ENCODE data around the gene CUL2.

DNA sequence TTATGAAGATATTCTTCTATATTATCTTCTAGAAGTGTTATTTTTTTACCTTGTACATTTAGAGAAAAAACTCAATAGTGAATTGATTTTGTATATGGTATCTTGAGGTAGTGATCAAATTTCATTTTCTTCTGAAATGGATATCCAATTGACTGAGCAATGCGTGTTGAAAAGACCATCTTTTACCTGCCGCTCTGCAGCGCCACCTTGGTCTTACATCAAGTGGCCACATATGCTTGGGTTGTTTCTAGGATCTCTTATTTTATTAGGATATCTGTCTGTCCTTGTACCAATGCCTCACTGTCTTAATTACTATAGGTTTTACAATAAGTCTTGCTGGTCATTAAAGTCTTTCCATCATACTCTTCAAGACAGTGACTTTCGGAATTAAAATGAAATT is 53.0 kb downstream of the CUL2 start:
- TF ChIP-seq RAD21 (IDR thresholded peaks at IDR 0.05; ENCODE audit: low read length) (no peak), CEBPB (IDR thresholded peaks at IDR 0.05; ENCODE audit: low read depth, low read length) (no peak), POLR2A (IDR thresholded peaks at IDR 0.05; ENCODE audit: low read depth, low read length) (no peak), MXI1 (IDR thresholded peaks at IDR 0.05; ENCODE audit: borderline replicate concordance, low read depth, low read length) (no peak), MAFK (IDR thresholded peaks at IDR 0.05; ENCODE audit: low read depth, low read length) (no peak)
- TF ChIP-seq, protein P1, sequence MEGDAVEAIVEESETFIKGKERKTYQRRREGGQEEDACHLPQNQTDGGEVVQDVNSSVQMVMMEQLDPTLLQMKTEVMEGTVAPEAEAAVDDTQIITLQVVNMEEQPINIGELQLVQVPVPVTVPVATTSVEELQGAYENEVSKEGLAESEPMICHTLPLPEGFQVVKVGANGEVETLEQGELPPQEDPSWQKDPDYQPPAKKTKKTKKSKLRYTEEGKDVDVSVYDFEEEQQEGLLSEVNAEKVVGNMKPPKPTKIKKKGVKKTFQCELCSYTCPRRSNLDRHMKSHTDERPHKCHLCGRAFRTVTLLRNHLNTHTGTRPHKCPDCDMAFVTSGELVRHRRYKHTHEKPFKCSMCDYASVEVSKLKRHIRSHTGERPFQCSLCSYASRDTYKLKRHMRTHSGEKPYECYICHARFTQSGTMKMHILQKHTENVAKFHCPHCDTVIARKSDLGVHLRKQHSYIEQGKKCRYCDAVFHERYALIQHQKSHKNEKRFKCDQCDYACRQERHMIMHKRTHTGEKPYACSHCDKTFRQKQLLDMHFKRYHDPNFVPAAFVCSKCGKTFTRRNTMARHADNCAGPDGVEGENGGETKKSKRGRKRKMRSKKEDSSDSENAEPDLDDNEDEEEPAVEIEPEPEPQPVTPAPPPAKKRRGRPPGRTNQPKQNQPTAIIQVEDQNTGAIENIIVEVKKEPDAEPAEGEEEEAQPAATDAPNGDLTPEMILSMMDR (conservative IDR thresholded peaks at IDR 0.05; ENCODE audit: low read depth, low read length): no peak

All from IMR-90 (cell line).